ENCODE measurements around the gene ZC3H7B.

- TF ChIP-seq CTCF (conservative IDR thresholded peaks at IDR 0.05; ENCODE audit: low read depth, low read length) (no peak), EZH2phosphoT487 (IDR thresholded peaks at IDR 0.05; ENCODE audit: borderline replicate concordance, low read length) (no peak)
Measured at GRCh38 chr22:41286639-41287091, 14.7 kb upstream of the ZC3H7B start.
